IMR-90 (cell line): ENCODE data around the gene AUH. TPM values are rescaled to one million over a fixed set of nuclear protein-coding genes. Genes with fewer than 3 reads are reported as not detected.

Source experiments
- ATAC-seq: fragments of 200-7000 bp; cut with Tn5 transposase; 2 replicates; pipeline ENCODE4 v1.9.1; 2020; ENCODE audit warnings: low read depth, mild to moderate bottlenecking, moderate library complexity
- BruUV-seq: library from RNA; stranded (reverse); fragments of 400-500 nt; replicated peaks from 2 replicates; lab custom pipeline; 2021; lab: Mats Ljungman, UMichigan
- CTCF ChIA-PET: fragments of 300-600 bp; formaldehyde crosslinking; extraction: SDS; loops from one replicate; lab custom pipeline; 2021; ENCODE audit warnings: antibody characterized with exemption; lab: Yijun Ruan, JAX
- POLR2A ChIA-PET: fragments of 300-600 bp; sonication (Branson Sonifier 250); formaldehyde crosslinking; loops from one replicate; lab custom pipeline; 2022; ENCODE audit warnings: antibody characterized with exemption; ENCODE audit not compliant: unreplicated experiment; lab: Charles Lee
- DNase-seq: peaks from one replicate; pipeline ENCODE4 v3.0.0; 2013
- H2AFZ ChIP-seq: replicated peaks from 2 replicates; pipeline ENCODE3; 2013; ENCODE audit warnings: low read length, mild to moderate bottlenecking; ENCODE audit not compliant: poor library complexity
- H2AK5ac ChIP-seq: 2 replicates; pipeline ENCODE4 v1.6.1; 2013; ENCODE audit warnings: low read depth, low read length, inconsistent platforms
- H2AK9ac ChIP-seq: replicated peaks from 2 replicates; pipeline ENCODE3; 2013; ENCODE audit warnings: mild to moderate bottlenecking, low read depth, low read length, moderate library complexity; ENCODE audit not compliant: poor library complexity
- H2BK120ac ChIP-seq: 2 replicates; pipeline ENCODE4 v1.6.1; 2013; ENCODE audit warnings: low read depth, low read length, inconsistent platforms
- H2BK15ac ChIP-seq: 3 replicates; pipeline ENCODE4 v1.6.1; 2013; ENCODE audit warnings: low read depth, low read length, inconsistent platforms
- H2BK20ac ChIP-seq: 2 replicates; pipeline ENCODE4 v1.6.1; 2013; ENCODE audit warnings: low read depth, mild to moderate bottlenecking, inconsistent platforms, low read length, moderate library complexity
- H2BK5ac ChIP-seq: 2 replicates; pipeline ENCODE4 v1.6.1; 2013; ENCODE audit warnings: mild to moderate bottlenecking, low read depth, low read length, inconsistent platforms; ENCODE audit not compliant: poor library complexity, severe bottlenecking
- H3K14ac ChIP-seq: replicated peaks from 2 replicates; pipeline ENCODE4 v1.6.1; 2013; ENCODE audit warnings: low read depth, low read length, inconsistent platforms
- H3K18ac ChIP-seq: 2 replicates; pipeline ENCODE4 v1.6.1; 2013; ENCODE audit warnings: low read depth, low read length, control low read depth
- H3K23ac ChIP-seq: 2 replicates; pipeline ENCODE4 v1.6.1; 2013; ENCODE audit warnings: low read depth, low read length, inconsistent platforms
- H3K27ac ChIP-seq: 2 replicates; pipeline ENCODE4 v1.5.1; 2013; ENCODE audit warnings: mild to moderate bottlenecking, control low read depth, low read length; ENCODE audit not compliant: insufficient read depth
- H3K27me3 ChIP-seq: 2 replicates; pipeline ENCODE4 v1.6.1; 2013; ENCODE audit warnings: low read length; ENCODE audit not compliant: control insufficient read depth, insufficient read depth
- H3K36me3 ChIP-seq: 2 replicates; pipeline ENCODE4 v1.6.1; 2013; ENCODE audit warnings: low read length, mixed read lengths; ENCODE audit not compliant: control insufficient read depth, insufficient read depth
- H3K4ac ChIP-seq: 2 replicates; pipeline ENCODE4 v1.6.1; 2013; ENCODE audit warnings: low read depth, low read length, inconsistent platforms
- H3K4me1 ChIP-seq: 2 replicates; pipeline ENCODE4 v1.6.1; 2013; ENCODE audit warnings: low read length, mixed read lengths; ENCODE audit not compliant: control insufficient read depth, insufficient read depth
- H3K4me2 ChIP-seq: 2 replicates; pipeline ENCODE4 v1.6.1; 2013; ENCODE audit warnings: low read depth, mild to moderate bottlenecking, control low read depth, low read length, moderate library complexity
- H3K4me3 ChIP-seq: 2 replicates; pipeline ENCODE4 v1.5.1; 2013; ENCODE audit warnings: low read depth, mild to moderate bottlenecking, control low read depth, low read length, moderate library complexity; ENCODE audit not compliant: insufficient read depth
- H3K56ac ChIP-seq: 2 replicates; pipeline ENCODE4 v1.6.1; 2013; ENCODE audit warnings: low read length, inconsistent platforms; ENCODE audit not compliant: insufficient read depth; ENCODE audit errors: extremely low read depth
- H3K79me1 ChIP-seq, 2 experiments: 2 replicates each; pipeline ENCODE4 v1.6.1; 2013; ENCODE audit warnings: low read length in 2 of 2, inconsistent platforms in 1 of 2, low read depth in 1 of 2
- H3K9ac ChIP-seq: 2 replicates; pipeline ENCODE4 v1.6.1; 2013; ENCODE audit warnings: low read depth, low read length, control low read depth
- H3K9me1 ChIP-seq: 2 replicates; pipeline ENCODE4 v1.6.1; 2013; ENCODE audit warnings: low read length, inconsistent platforms; ENCODE audit not compliant: insufficient read depth
- H3K9me3 ChIP-seq: 2 replicates; pipeline ENCODE4 v1.6.1; 2013; ENCODE audit warnings: low read length; ENCODE audit not compliant: control insufficient read depth, insufficient read depth
- H4K20me1 ChIP-seq: 2 replicates; pipeline ENCODE4 v1.6.1; 2013; ENCODE audit warnings: low read length, inconsistent platforms; ENCODE audit not compliant: insufficient read depth
- H4K5ac ChIP-seq: 2 replicates; pipeline ENCODE4 v1.6.1; 2013; ENCODE audit warnings: mild to moderate bottlenecking, low read depth, low read length, control low read depth
- H4K8ac ChIP-seq, 2 experiments: 2 replicates each; pipeline ENCODE4 v1.6.1; 2013; ENCODE audit warnings: low read depth in 2 of 2, low read length in 2 of 2, control low read depth in 1 of 2, inconsistent platforms in 1 of 2
- H4K91ac ChIP-seq: 2 replicates; pipeline ENCODE4 v1.6.1; 2013; ENCODE audit warnings: low read depth, low read length, inconsistent platforms; ENCODE audit not compliant: insufficient read depth
- BHLHE40 ChIP-seq: fragments of 150-350 bp; IDR thresholded peaks from 2 replicates; pipeline ENCODE4 v1.6.1; 2016; ENCODE audit warnings: mild to moderate bottlenecking, low read depth, low read length
- CEBPB ChIP-seq: IDR thresholded peaks from 2 replicates; pipeline ENCODE4 v1.6.1; 2012; ENCODE audit warnings: low read depth, low read length, improper control_type of control experiment
- CHD1 ChIP-seq: IDR thresholded peaks from 2 replicates; pipeline ENCODE4 v1.6.1; 2012; ENCODE audit warnings: low read depth, low read length, improper control_type of control experiment
- MAFK ChIP-seq: IDR thresholded peaks from 2 replicates; pipeline ENCODE4 v1.6.1; 2012; ENCODE audit warnings: low read depth, low read length, improper control_type of control experiment
- MXI1 ChIP-seq: IDR thresholded peaks from 2 replicates; pipeline ENCODE4 v1.6.1; 2012; ENCODE audit warnings: low read depth, mild to moderate bottlenecking, low read length, moderate library complexity, borderline replicate concordance
- NFE2L2 ChIP-seq: fragments of 150-350 bp; IDR thresholded peaks from 2 replicates; pipeline ENCODE4 v1.6.1; 2016; ENCODE audit warnings: low read depth, mild to moderate bottlenecking, low read length
- POLR2A ChIP-seq: IDR thresholded peaks from 2 replicates; pipeline ENCODE4 v1.6.1; 2012; ENCODE audit warnings: mild to moderate bottlenecking, low read depth, low read length
- RAD21 ChIP-seq: IDR thresholded peaks from 2 replicates; pipeline ENCODE4 v1.6.1; 2012; ENCODE audit warnings: low read length, improper control_type of control experiment
- RCOR1 ChIP-seq: IDR thresholded peaks from 2 replicates; pipeline ENCODE4 v1.6.1; 2012; ENCODE audit warnings: mild to moderate bottlenecking, low read length, improper control_type of control experiment; ENCODE audit not compliant: insufficient replicate concordance
- RFX5 ChIP-seq: IDR thresholded peaks from 2 replicates; pipeline ENCODE4 v1.8.0; 2012; ENCODE audit warnings: low read depth, mild to moderate bottlenecking, low read length, moderate library complexity
- SMC3 ChIP-seq: fragments of 150-350 bp; IDR thresholded peaks from 2 replicates; pipeline ENCODE4 v1.6.1; 2016; ENCODE audit warnings: low read depth, mild to moderate bottlenecking, antibody characterized with exemption, low read length, moderate library complexity
- USF2 ChIP-seq: fragments of 150-350 bp; IDR thresholded peaks from 2 replicates; pipeline ENCODE4 v1.6.1; 2017; ENCODE audit warnings: mild to moderate bottlenecking, antibody characterized with exemption, low read length, low read depth
- WGBS, 2 experiments: methylation state at CpG; one replicate each; pipeline versions ENCODE4 v1.1.5 to v1.1.7; 2013; ENCODE audit warnings: missing lambda C conversion rate in 2 of 2; ENCODE audit not compliant: insufficient read length in 1 of 2; ENCODE audit errors: extremely low coverage in 2 of 2; 5-methylcytosine and 5-hydroxymethylcytosine counted together
- dilution Hi-C: fragments of 300-500 bp; cut with HindIII; formaldehyde crosslinking; loops from one replicate; pipeline ENCODE4 v1.14.3; 2018; ENCODE audit warnings: low sequenced_read_pairs; ENCODE audit not compliant: unreplicated experiment
- in situ Hi-C: fragments of 300-500 bp; cut with MboI; formaldehyde crosslinking; loops from 3 replicates; pipeline ENCODE4 v1.14.3; 2019; ENCODE audit warnings: low sequenced_read_pairs, inconsistent platforms, mixed read lengths
- intact Hi-C: fragments of 100-400 bp; cut with micrococcal nuclease; formaldehyde crosslinking; loops from 2 replicates; pipeline ENCODE4 v1.10.0; 2022
- polyA plus RNA-seq, 3 experiments: library from polyadenylated mRNA; depleted of rRNA; stranded (reverse); fragments of >200 nt; gene quantifications; 2 replicates each; pipeline ENCODE4 v1.2.3, GENCODE V29; 2012; ENCODE audit warnings: low replicate concordance in 1 of 3
- total RNA-seq: library from RNA; depleted of rRNA; stranded (reverse); fragments of >200 nt; gene quantifications from 2 replicates; pipeline ENCODE4 v1.2.3, GENCODE V29; 2012

The AUH gene
- total and polyA plus RNA-seq, 2 of the 4 experiments (the other 2 are of a cell fraction): 5.9 to 8.1 TPM

GRCh38 chr9:91197232-91198181 is 164.2 kb downstream of the AUH start:
- peaks cover 30% of the 10 kb centered on the region for H3K4me1 ChIP-seq
- H4K91ac ChIP-seq: peak overlapping the region; percentile 43
- dilution Hi-C loops (no loop called here), in situ Hi-C loops (no loop called here), intact Hi-C loops (no loop called here)
- TF ChIP-seq NFE2L2 (peak; percentile 46; the same call in 1 of the 2 replicates), RCOR1 (peak; percentile 52), SMC3 (no peak), CEBPB (peak; percentile 99), MAFK (no peak), CHD1 (no peak), RFX5 (peak; percentile 45), POLR2A (no peak), BHLHE40 (peak; percentile 98), RAD21 (0 out of 2 replicates have a peak, but pooled peaks have one; percentile 9), MXI1 (peak; percentile 67; the same call in 1 of the 2 replicates), USF2 (peak; percentile 83)
- peak overlapping the region; percentile 91 for H3K18ac ChIP-seq
- peak overlapping the region; percentile 18 for H2AFZ ChIP-seq
- H2AK9ac ChIP-seq: no peak overlapping the region
- no peak overlapping the region for H3K56ac ChIP-seq
- peak overlapping the region; percentile 37; the same call in 1 of the 2 replicates for H2AK5ac ChIP-seq
- H3K27ac ChIP-seq: peak overlapping the region; percentile 84
- peaks cover 14 to 38% of the 10 kb centered on the region in 2 experiments; a peak in 3 of 4 replicates for H3K79me1 ChIP-seq
- BruUV-seq: no TSS peak
- H3K23ac ChIP-seq: peak overlapping the region; percentile 20; the same call in 1 of the 2 replicates
- H2BK120ac ChIP-seq: peak overlapping the region; percentile 98; the same call in 1 of the 2 replicates
- H4K8ac ChIP-seq: peak overlapping the region in 1 of 2 experiments; percentile 18; a peak in 1 of 4 replicates
- peak; percentile 98 for DNase-seq
- H3K36me3 ChIP-seq: no peaks in the 10 kb centered on the region
- H2BK5ac ChIP-seq: peak overlapping the region; percentile 88
- H3K4me2 ChIP-seq: peak overlapping the region; percentile 81
- no peaks in the 10 kb centered on the region for H3K27me3 ChIP-seq
- ChIA-PET POLR2A (no interaction called here), CTCF (interaction anchor here (0.6 to 1.5 kb wide), 3 partner anchors 10 to 108 kb away, joined by 3 to 4 read pairs (median 3); no protein-coding TSS in a partner anchor)
- H3K9me1 ChIP-seq: peaks cover 23% of the 10 kb centered on the region
- H3K9ac ChIP-seq: no peak overlapping the region
- peak overlapping the region; percentile 37; the same call in 2 of the 3 replicates for H2BK15ac ChIP-seq
- ATAC-seq: peak; percentile 17
- H2BK20ac ChIP-seq: peak overlapping the region; percentile 70
- no peaks in the 10 kb centered on the region for H4K20me1 ChIP-seq
- 0% methylated on average over 4 of the region's 13 CpGs; no CpG with 5 or more reads in 1 of the 2 experiments for WGBS, 2 experiments
- H3K4me3 ChIP-seq: no peak overlapping the region
- peaks cover under 1% of the 10 kb centered on the region; the same call in 1 of the 2 replicates for H3K9me3 ChIP-seq
- 0 out of 2 replicates have a peak overlapping the region, but pooled peaks have one; percentile 33 for H3K14ac ChIP-seq
- H4K5ac ChIP-seq: peak overlapping the region; percentile 85
- H3K4ac ChIP-seq: peak overlapping the region; percentile 80
